DND-41 (cell line): Measurements from ENCODE around the gene GLDN.

Experiments used
- ATAC-seq: fragments of 200-7000 bp; cut with Tn5 transposase; 3 replicates; pipeline ENCODE4 v1.9.1; 2021; ENCODE audit warnings: low read depth; ENCODE audit not compliant: insufficient read depth
- DNase-seq: peaks from one replicate; pipeline ENCODE4 v3.0.0-alpha.2; 2020
- H2AFZ ChIP-seq: 2 replicates; pipeline ENCODE4 v1.6.0; 2012; ENCODE audit warnings: low read depth, low read length
- H3K27ac ChIP-seq: 2 replicates; pipeline ENCODE4 v1.5.1; 2012; ENCODE audit warnings: low read length, inconsistent platforms
- H3K27me3 ChIP-seq: fragments of 200-600 bp; sonication (generic); 2 replicates; pipeline ENCODE4 v1.6.0; 2012; ENCODE audit warnings: low read length, mild to moderate bottlenecking, inconsistent platforms; ENCODE audit not compliant: insufficient read depth, poor library complexity
- H3K36me3 ChIP-seq: 2 replicates; pipeline ENCODE4 v1.5.1; 2012; ENCODE audit warnings: low read length, inconsistent platforms; ENCODE audit not compliant: insufficient read depth
- H3K4me1 ChIP-seq: 2 replicates; pipeline ENCODE4 v1.5.1; 2012; ENCODE audit warnings: mild to moderate bottlenecking, low read length; ENCODE audit not compliant: insufficient read depth
- H3K4me2 ChIP-seq: 2 replicates; pipeline ENCODE4 v1.6.0; 2012; ENCODE audit warnings: mild to moderate bottlenecking, moderate library complexity, low read length, inconsistent platforms; ENCODE audit not compliant: insufficient read depth
- H3K4me3 ChIP-seq, 2 experiments: fragments of 200-600 bp in 1 of 2; shearing (Covaris generic) in 1 of 2; 2 replicates each; pipeline ENCODE4 v1.5.1; 2012 to 2016; ENCODE audit warnings: inconsistent platforms in 2 of 2, low read length in 2 of 2, mild to moderate bottlenecking in 2 of 2, low read depth in 1 of 2, moderate library complexity in 1 of 2
- H3K79me2 ChIP-seq: 2 replicates; pipeline ENCODE4 v1.6.0; 2012; ENCODE audit warnings: low read length, inconsistent platforms; ENCODE audit not compliant: insufficient read depth
- H3K9ac ChIP-seq: 2 replicates; pipeline ENCODE4 v1.6.0; 2012; ENCODE audit warnings: low read depth, mild to moderate bottlenecking, inconsistent platforms, low read length, moderate library complexity
- H3K9me3 ChIP-seq: 2 replicates; pipeline ENCODE4 v1.5.1; 2012; ENCODE audit warnings: low read length, moderate library complexity, mild to moderate bottlenecking, inconsistent platforms; ENCODE audit not compliant: insufficient read depth, severe bottlenecking
- H4K20me1 ChIP-seq: 2 replicates; pipeline ENCODE4 v1.6.0; 2012; ENCODE audit warnings: low read length; ENCODE audit not compliant: insufficient read depth
- CTCF ChIP-seq: IDR thresholded peaks from 2 replicates; pipeline ENCODE4 v1.5.1; 2012; ENCODE audit warnings: borderline replicate concordance, low read length, moderate library complexity, mild to moderate bottlenecking; ENCODE audit not compliant: poor library complexity, severe bottlenecking; ENCODE audit errors: extremely low read depth
- EZH2 ChIP-seq: IDR thresholded peaks from 3 replicates; pipeline ENCODE4 v1.6.1; 2012; ENCODE audit warnings: borderline replicate concordance, low read depth, mild to moderate bottlenecking, moderate library complexity, low read length, inconsistent platforms; ENCODE audit not compliant: severe bottlenecking

Gene GLDN

GRCh38 chr15:51379390-51379789, 37.9 kb downstream of the GLDN start:
- Histone ChIP-seq H3K27ac (no peak overlapping the region), H3K9ac (no peak overlapping the region), H3K4me1 (no peaks in the 10 kb centered on the region), H3K4me2 (no peak overlapping the region), H2AFZ (no peak overlapping the region), H4K20me1 (no peaks in the 10 kb centered on the region), H3K4me3 (no peak overlapping the region), H3K79me2 (no peaks in the 10 kb centered on the region), H3K9me3 (no peaks in the 10 kb centered on the region), H3K36me3 (no peaks in the 10 kb centered on the region), H3K27me3 (no peaks in the 10 kb centered on the region)
- ATAC-seq (no peak), DNase-seq (no peak)
- TF ChIP-seq CTCF (no peak), EZH2 (no peak)

GRCh38 chr15:51380999-51381806, 39.7 kb downstream of the GLDN start:
- TF ChIP-seq CTCF (peak; percentile 75), EZH2 (no peak)
- DNase-seq, result peak; percentile 29
- no peaks in the 10 kb centered on the region for H3K4me1 ChIP-seq
- H3K79me2 ChIP-seq, result no peaks in the 10 kb centered on the region
- H3K9ac ChIP-seq, result no peak overlapping the region
- ATAC-seq, result peak; percentile 70; the same call in 2 of the 3 replicates
- H3K9me3 ChIP-seq, result no peaks in the 10 kb centered on the region
- no peak overlapping the region for H2AFZ ChIP-seq
- H3K4me3 ChIP-seq, result no peak overlapping the region
- no peak overlapping the region for H3K27ac ChIP-seq
- H3K36me3 ChIP-seq, result no peaks in the 10 kb centered on the region
- H3K27me3 ChIP-seq, result no peaks in the 10 kb centered on the region
- no peak overlapping the region for H3K4me2 ChIP-seq
- H4K20me1 ChIP-seq, result no peaks in the 10 kb centered on the region

GRCh38 chr15:51382787-51383186, 41.3 kb downstream of the GLDN start:
- Histone ChIP-seq H3K4me1 (no peaks in the 10 kb centered on the region), H3K9ac (no peak overlapping the region), H3K4me2 (no peak overlapping the region), H3K79me2 (no peaks in the 10 kb centered on the region), H3K27me3 (no peaks in the 10 kb centered on the region), H3K9me3 (no peaks in the 10 kb centered on the region), H2AFZ (no peak overlapping the region), H3K36me3 (no peaks in the 10 kb centered on the region), H3K4me3 (no peak overlapping the region), H4K20me1 (no peaks in the 10 kb centered on the region), H3K27ac (no peak overlapping the region)
- TF ChIP-seq EZH2 (no peak), CTCF (peak; percentile 50)
- ATAC-seq (0 out of 3 replicates have a peak, but pooled peaks have one; percentile 48), DNase-seq (peak; percentile 13)
